Astrocyte (in vitro differentiated cells and primary cell): Measurements from ENCODE around the gene NOL4L.

Experiments
- CTCF ChIP-seq: IDR thresholded peaks from 2 replicates; pipeline ENCODE4 v1.5.1; 2011; ENCODE audit warnings: low read depth, mild to moderate bottlenecking, inconsistent platforms, low read length, moderate library complexity; ENCODE audit not compliant: insufficient read depth
- EZH2 ChIP-seq: IDR thresholded peaks from 2 replicates; pipeline ENCODE4 v1.6.1; 2012; ENCODE audit warnings: mild to moderate bottlenecking, low read length, inconsistent platforms; ENCODE audit not compliant: insufficient read depth

- TF ChIP-seq CTCF (no peak), EZH2 (no peak)
Observed at GRCh38 chr20:32619586-32619985, 34.5 kb upstream of the NOL4L start.
